Fibroblast of villous mesenchyme (primary cell): ENCODE measurements around the gene TMCO2. TPM values are rescaled to one million over a fixed set of nuclear protein-coding genes. Genes with fewer than 3 reads are reported as not detected.

Source experiments
- DNase-seq: peaks from one replicate; pipeline ENCODE4 v3.0.0-alpha.2; 2010; ENCODE audit warnings: low read depth
- H3K4me3 ChIP-seq: 2 replicates; pipeline ENCODE4 v1.5.1; 2011; ENCODE audit warnings: low read depth, mild to moderate bottlenecking, low read length
- total RNA-seq: library from RNA; depleted of rRNA; stranded (reverse); fragments of >200 nt; gene quantifications from 2 replicates; pipeline ENCODE4 v1.2.3, GENCODE V29; 2012
- TF ChIP-seq, protein P1 (sequence below): IDR thresholded peaks from 2 replicates; pipeline ENCODE4 v1.5.1; 2012; ENCODE audit warnings: low read depth, mild to moderate bottlenecking, low read length; ENCODE audit not compliant: insufficient read depth

The TMCO2 gene
- total RNA-seq, 1 donor = not detected

DNA sequence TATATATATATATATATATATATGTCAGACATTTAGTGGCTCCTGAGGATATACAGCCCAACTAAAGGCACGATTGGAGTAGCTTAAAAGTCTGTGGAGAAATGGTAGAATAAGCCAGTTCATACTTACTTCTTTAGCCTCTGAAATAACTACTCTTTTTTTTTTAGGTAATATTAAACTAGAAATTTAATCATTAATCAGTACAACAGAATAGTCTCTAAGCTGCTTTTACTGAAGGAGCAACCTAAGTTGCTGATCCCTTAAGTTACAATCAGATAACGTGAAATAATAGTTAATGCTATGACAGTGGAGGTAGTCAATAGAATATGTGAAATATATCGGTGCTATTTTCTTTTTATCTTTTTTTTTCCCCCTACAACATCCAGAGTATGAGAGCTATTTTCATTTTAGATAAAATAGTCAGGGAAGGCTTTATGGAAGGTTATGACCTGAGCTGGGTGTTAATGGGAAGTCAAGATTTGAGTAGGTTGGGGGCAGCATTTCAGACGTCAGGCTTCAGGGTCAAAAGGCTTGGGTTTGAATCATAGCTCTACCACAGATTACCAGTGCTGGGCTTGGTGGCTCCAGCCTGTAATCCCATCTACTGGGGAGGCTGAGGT is 25.9 kb downstream of the TMCO2 start:
- H3K4me3 ChIP-seq = no peak overlapping the region
- TF ChIP-seq, protein P1, sequence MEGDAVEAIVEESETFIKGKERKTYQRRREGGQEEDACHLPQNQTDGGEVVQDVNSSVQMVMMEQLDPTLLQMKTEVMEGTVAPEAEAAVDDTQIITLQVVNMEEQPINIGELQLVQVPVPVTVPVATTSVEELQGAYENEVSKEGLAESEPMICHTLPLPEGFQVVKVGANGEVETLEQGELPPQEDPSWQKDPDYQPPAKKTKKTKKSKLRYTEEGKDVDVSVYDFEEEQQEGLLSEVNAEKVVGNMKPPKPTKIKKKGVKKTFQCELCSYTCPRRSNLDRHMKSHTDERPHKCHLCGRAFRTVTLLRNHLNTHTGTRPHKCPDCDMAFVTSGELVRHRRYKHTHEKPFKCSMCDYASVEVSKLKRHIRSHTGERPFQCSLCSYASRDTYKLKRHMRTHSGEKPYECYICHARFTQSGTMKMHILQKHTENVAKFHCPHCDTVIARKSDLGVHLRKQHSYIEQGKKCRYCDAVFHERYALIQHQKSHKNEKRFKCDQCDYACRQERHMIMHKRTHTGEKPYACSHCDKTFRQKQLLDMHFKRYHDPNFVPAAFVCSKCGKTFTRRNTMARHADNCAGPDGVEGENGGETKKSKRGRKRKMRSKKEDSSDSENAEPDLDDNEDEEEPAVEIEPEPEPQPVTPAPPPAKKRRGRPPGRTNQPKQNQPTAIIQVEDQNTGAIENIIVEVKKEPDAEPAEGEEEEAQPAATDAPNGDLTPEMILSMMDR = no peak
- peak; percentile 5 for DNase-seq

DNA sequence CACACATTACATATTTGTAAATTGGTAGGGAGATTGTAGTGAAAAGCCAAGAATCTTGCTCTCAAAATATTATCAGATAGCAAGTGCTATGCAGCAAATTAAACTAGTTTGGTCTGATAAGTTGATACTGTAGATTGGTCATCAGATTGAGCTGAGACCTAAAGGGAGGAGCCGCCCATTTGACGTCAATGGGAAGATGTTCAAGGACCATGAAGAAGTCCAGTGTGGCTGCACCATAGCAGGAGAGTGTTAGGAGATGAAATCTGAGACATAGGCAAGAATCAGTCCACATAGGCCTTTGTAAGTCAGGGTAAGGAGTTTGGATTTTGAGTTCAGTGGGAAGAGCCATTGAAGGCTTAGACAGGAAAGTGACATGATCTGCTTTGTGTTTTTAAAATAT is 26.6 kb downstream of the TMCO2 start:
- TF ChIP-seq, protein P1 = no peak
- no peak for DNase-seq
- H3K4me3 ChIP-seq = no peak overlapping the region

DNA sequence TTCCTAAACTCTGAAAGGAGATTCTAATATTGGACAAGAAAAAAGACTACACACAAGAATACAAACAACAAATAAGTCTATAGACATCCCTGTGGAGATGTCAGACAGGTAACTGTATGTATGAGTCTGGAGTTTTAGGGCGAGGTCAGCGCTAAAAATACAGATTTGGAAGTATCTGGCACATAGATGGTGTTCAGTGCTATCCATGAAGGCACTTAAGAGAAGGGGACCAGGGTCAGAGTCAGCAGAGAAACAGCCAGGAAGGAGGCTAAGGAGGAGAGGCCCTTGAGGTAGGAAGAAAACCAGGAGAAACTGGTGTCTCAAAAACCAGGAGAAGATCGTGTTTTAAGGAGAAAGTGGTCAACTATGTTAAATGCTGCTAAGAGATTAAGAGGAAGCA is 28.4 kb downstream of the TMCO2 start:
- TF ChIP-seq, protein P1 = no peak

DNA sequence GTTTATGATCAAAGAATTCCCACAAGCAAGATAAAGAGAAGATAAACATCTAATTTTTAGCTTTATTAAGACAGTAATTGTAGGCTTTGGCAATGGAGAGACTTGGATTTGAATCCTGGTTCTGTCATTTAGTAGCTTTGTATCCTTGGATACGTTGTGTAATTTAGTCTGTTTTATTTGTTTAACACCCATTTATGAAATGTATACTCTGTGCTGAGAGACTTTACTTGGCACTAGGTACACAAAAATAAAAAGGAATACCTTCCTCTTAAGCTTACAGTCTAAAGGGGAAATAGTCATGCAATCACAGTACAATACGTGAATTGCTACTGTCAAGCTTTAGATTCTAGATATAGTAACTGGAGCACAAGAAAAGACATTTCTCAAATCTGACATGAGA is 34.1 kb downstream of the TMCO2 start:
- H3K4me3 ChIP-seq = no peak overlapping the region
- no peak for DNase-seq
- TF ChIP-seq, protein P1 = no peak

More for the DNA sequence above, 28.4 kb downstream of the TMCO2 start:
- no peak overlapping the region for H3K4me3 ChIP-seq
- no peak for DNase-seq

DNA sequence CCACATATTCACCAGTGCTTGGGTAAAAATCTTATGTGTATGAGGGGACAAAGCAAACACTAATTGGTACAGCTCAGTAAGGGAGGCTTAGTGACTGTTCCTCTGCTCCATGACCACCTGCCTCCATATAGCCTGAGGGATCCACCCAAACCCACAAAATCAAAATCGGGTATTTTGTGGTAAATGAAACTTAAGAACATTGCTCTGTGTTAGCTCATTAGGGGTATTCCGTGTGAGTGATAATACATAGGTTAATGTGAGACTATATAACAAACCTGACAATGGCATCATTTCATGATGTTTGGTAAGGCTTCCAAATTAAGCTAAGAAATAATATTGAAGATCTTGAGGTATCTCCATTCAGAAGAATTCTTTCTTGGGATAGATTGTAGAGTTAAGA is 43.6 kb downstream of the TMCO2 start:
- H3K4me3 ChIP-seq = no peak overlapping the region
- TF ChIP-seq, protein P1 = no peak
- DNase-seq = no peak

DNA sequence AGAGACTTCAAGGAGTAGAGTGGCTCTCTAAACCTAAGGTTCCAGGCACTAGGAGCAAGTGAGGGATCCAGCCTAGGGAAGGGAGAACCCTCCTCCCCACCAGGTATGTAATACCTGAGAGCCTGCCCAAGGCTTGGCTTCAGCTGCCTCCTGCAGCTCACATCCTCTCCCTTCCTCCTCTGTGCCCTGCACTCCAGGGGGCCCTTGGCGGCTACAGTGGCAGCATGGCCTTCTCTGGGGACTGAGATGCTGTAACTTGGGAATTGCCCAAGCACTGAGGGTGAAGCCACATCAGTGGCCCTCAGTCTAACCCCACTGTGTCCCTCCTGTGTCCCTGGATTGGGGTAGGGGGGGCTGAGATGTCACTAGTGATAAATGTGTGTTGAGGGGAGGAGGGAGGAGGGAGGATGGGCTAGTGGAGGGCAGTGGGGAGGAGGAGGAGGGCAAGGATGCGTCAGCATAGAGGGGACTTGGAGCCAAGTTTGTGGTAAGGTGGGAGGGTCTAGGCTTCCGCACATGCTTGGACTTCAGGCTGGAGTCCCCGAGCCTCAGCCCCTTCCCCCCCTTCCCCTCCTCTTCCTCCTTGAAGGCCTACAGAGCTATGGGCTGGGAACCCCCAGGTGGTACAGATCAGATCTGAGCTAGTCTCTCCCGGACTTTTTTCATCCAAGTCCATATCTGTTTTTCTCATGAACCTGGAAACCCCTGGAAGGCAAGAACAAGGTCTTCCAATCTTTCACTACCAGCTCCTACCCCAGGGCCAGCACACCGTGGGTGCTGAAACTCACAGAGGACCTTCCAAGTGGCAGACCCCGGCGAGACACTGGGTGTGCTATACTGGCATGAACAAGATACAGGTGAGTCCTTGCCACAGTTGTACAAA is 51.9 kb downstream of the TMCO2 start:
- DNase-seq = no peak
- no peak overlapping the region for H3K4me3 ChIP-seq
- TF ChIP-seq, protein P1 = no peak

DNA sequence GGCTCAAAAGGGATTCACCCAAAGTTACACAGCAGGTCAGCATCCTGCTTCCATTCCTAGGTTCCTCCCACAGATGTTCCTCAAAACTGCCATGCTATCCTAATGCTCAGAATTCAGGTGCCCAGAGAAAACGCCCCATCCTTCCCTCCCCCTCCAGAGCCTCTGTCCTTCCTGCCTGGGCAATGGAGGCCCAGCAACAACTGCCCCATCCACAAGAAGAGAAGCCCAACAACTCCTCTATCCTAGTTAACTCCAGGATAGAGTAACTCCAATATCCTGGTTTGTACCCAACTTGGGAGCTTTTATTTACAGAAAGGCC is 52.5 kb downstream of the TMCO2 start:
- TF ChIP-seq, protein P1 = no peak
- no peak overlapping the region for H3K4me3 ChIP-seq
- DNase-seq = no peak
